SU-DHL-6 (cell line): ENCODE data around the gene ITGAV.

Source experiments
- H2AFZ ChIP-seq: fragments of 200-600 bp; sonication (generic); 2 replicates; pipeline ENCODE4 v1.6.1; 2014; ENCODE audit warnings: low read depth, mild to moderate bottlenecking, moderate library complexity, mixed read lengths, antibody characterized with exemption, low read length; ENCODE audit not compliant: severe bottlenecking
- H3F3A ChIP-seq: fragments of 200-600 bp; shearing (Covaris generic); 2 replicates; pipeline ENCODE4 v1.6.0; 2016; ENCODE audit warnings: antibody characterized with exemption, mild to moderate bottlenecking; ENCODE audit not compliant: insufficient read depth
- H3K27ac ChIP-seq: fragments of 200-600 bp; sonication (generic); 2 replicates; pipeline ENCODE4 v1.5.1; 2016; ENCODE audit warnings: low read depth, mild to moderate bottlenecking, low read length, moderate library complexity, mixed read lengths
- H3K27me3 ChIP-seq: fragments of 200-600 bp; sonication (generic), shearing (Covaris generic); 2 replicates; pipeline ENCODE4 v1.6.0; 2014; ENCODE audit warnings: mild to moderate bottlenecking, low read length
- H3K36me3 ChIP-seq: fragments of 200-600 bp; sonication (generic); 2 replicates; pipeline ENCODE4 v1.6.1; 2014; ENCODE audit warnings: mild to moderate bottlenecking, low read length, mixed read lengths
- H3K4me2 ChIP-seq: fragments of 300-600, 200-600 bp; shearing (Covaris generic), sonication (generic); 2 replicates; pipeline ENCODE4 v1.6.0; 2014; ENCODE audit warnings: low read length, low read depth, mild to moderate bottlenecking; ENCODE audit not compliant: poor library complexity, severe bottlenecking
- H3K4me3 ChIP-seq: fragments of 200-600 bp; sonication (generic); 2 replicates; pipeline ENCODE4 v1.5.1; 2014; ENCODE audit warnings: antibody characterized with exemption, low read length, mild to moderate bottlenecking, mixed read lengths; ENCODE audit not compliant: insufficient read depth, poor library complexity, severe bottlenecking
- H3K79me2 ChIP-seq: fragments of 200-600 bp; sonication (generic); 2 replicates; pipeline ENCODE4 v1.6.1; 2014; ENCODE audit warnings: mild to moderate bottlenecking, low read length, moderate library complexity; ENCODE audit not compliant: insufficient read depth
- H3K9ac ChIP-seq: fragments of 200-600 bp; sonication (generic); 2 replicates; pipeline ENCODE4 v1.7.0; 2014; ENCODE audit warnings: mild to moderate bottlenecking, low read length
- H3K9me2 ChIP-seq: fragments of 200-600 bp; sonication (generic); replicated peaks from 2 replicates; pipeline ENCODE4 v1.6.1; 2014; ENCODE audit warnings: low read length; ENCODE audit not compliant: insufficient read depth
- H3K9me3 ChIP-seq: fragments of 200-600 bp; sonication (generic); 2 replicates; pipeline ENCODE4 v1.6.1; 2014; ENCODE audit warnings: low read length, mixed read lengths; ENCODE audit not compliant: insufficient read depth
- H4K20me1 ChIP-seq: fragments of 200-600 bp; sonication (generic); 2 replicates; pipeline ENCODE4 v1.6.1; 2014; ENCODE audit warnings: low read depth, mild to moderate bottlenecking, antibody characterized with exemption, low read length, moderate library complexity, mixed read lengths
- EZH2phosphoT487 ChIP-seq: fragments of 200-600 bp; sonication (generic), shearing (Covaris generic); conservative IDR thresholded peaks from 2 replicates; pipeline ENCODE4 v1.6.1; 2018; ENCODE audit warnings: mild to moderate bottlenecking, antibody characterized with exemption, low read length, moderate library complexity, mixed read lengths
- TF ChIP-seq, protein P1 (sequence below): fragments of 200-600 bp; sonication (generic); IDR thresholded peaks from one replicate; pipeline ENCODE4 v1.5.1; 2017; ENCODE audit warnings: antibody characterized with exemption, mild to moderate bottlenecking, low read length, moderate library complexity; ENCODE audit not compliant: insufficient read depth, poor library complexity, severe bottlenecking

ITGAV gene

DNA sequence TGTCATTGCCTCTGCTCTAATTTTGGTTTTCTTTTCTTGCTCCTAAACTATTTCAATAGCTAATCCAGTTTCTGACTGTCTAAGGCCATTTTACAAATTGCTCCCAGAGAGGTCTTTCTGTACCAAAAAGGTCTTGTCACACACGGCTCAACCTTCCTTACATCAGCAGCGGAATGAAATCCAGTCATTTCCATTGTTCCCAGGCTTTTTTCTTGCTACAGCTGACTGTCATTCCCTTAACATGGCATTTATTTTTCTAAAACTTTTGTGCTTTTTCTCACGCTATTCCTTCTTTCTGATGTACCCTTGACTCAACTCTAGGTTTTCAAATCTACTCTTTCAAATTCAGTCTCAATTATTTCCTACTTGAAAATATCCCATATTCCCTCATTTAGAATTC, 128.3 kb downstream of the ITGAV start:
- Histone ChIP-seq H3K4me3 (no peak overlapping the region), H3K9me2 (no peaks in the 10 kb centered on the region), H3K9ac (no peak overlapping the region), H3K36me3 (no peaks in the 10 kb centered on the region), H3K9me3 (no peaks in the 10 kb centered on the region), H3K27me3 (no peaks in the 10 kb centered on the region), H2AFZ (no peak overlapping the region), H3K27ac (no peak overlapping the region), H4K20me1 (no peaks in the 10 kb centered on the region), H3K4me2 (no peak overlapping the region), H3K79me2 (no peaks in the 10 kb centered on the region), H3F3A (no peaks in the 10 kb centered on the region)
- no peak for TF ChIP-seq EZH2phosphoT487
- TF ChIP-seq, protein P1, sequence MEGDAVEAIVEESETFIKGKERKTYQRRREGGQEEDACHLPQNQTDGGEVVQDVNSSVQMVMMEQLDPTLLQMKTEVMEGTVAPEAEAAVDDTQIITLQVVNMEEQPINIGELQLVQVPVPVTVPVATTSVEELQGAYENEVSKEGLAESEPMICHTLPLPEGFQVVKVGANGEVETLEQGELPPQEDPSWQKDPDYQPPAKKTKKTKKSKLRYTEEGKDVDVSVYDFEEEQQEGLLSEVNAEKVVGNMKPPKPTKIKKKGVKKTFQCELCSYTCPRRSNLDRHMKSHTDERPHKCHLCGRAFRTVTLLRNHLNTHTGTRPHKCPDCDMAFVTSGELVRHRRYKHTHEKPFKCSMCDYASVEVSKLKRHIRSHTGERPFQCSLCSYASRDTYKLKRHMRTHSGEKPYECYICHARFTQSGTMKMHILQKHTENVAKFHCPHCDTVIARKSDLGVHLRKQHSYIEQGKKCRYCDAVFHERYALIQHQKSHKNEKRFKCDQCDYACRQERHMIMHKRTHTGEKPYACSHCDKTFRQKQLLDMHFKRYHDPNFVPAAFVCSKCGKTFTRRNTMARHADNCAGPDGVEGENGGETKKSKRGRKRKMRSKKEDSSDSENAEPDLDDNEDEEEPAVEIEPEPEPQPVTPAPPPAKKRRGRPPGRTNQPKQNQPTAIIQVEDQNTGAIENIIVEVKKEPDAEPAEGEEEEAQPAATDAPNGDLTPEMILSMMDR, result no peak

DNA sequence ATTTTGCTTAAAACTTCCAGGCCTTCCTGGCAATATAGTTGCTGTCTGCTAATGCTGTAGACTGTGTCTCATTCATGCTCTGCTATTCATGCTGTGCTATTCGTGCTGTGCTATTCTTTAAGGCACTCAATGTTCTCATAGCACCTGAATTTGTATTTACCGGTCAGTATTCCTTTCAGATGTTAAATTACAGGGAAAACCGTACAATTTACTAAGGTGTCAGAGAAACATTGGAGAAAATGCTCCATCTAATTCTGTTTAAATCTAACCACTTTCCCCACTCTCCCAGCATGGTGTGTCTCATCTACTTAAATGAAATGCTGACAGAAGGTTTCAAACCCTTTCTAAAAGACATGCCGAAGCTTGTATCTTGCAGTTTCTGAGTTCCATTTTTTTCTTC, 129.0 kb downstream of the ITGAV start:
- Histone ChIP-seq H3K9ac (no peak overlapping the region), H2AFZ (no peak overlapping the region), H4K20me1 (no peaks in the 10 kb centered on the region), H3F3A (no peaks in the 10 kb centered on the region), H3K4me2 (no peak overlapping the region), H3K9me2 (no peaks in the 10 kb centered on the region), H3K27me3 (no peaks in the 10 kb centered on the region), H3K9me3 (no peaks in the 10 kb centered on the region), H3K36me3 (no peaks in the 10 kb centered on the region), H3K4me3 (no peak overlapping the region), H3K27ac (no peak overlapping the region), H3K79me2 (no peaks in the 10 kb centered on the region)
- no peak for TF ChIP-seq EZH2phosphoT487
- TF ChIP-seq, protein P1, result no peak

DNA sequence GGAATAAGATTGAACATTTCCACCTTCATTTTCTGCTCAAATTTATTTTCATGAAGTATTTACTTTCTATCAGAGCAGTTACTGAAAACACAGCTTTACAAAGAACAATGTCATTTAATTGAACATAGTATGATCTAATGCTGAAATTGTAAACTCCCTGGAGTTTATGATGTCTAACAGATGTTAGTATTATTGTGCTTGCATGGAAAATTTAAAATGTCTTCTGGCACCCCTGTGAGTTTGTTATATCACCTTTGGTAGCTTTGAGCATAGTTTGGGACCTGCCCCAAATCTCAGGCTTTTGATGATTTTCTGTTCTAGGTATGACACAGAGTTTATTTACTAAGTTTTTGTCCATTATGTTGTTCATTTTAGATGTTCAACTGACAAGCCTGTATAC, 132.1 kb downstream of the ITGAV start:
- Histone ChIP-seq H2AFZ (no peak overlapping the region), H3K36me3 (no peaks in the 10 kb centered on the region), H3K27me3 (no peaks in the 10 kb centered on the region), H3K79me2 (no peaks in the 10 kb centered on the region), H3K4me2 (no peak overlapping the region), H3K4me3 (no peak overlapping the region), H3F3A (no peaks in the 10 kb centered on the region), H4K20me1 (no peaks in the 10 kb centered on the region), H3K27ac (no peak overlapping the region), H3K9me3 (no peaks in the 10 kb centered on the region), H3K9ac (no peak overlapping the region), H3K9me2 (no peaks in the 10 kb centered on the region)
- TF ChIP-seq, protein P1, result no peak

DNA sequence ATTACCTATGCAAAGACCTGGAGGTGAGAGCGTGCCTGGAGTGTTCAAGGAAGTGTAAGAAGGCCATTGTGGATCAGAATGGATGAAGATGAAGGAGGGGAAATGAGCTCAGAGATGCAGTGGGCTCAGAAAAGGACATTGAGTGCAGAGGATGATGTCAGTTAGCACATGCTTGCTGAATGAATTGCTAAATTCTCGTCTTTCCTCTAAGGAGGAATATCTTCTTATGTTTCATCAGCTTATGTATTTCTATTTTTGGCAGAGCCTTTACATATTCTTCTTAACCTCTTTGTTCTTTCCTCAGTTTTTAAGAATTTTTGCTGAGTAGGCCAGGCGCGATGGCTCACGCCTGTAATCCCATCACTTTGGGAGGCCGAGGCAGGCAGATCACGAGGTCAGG, 134.9 kb downstream of the ITGAV start:
- Histone ChIP-seq H3K36me3 (no peaks in the 10 kb centered on the region), H3K9me3 (no peaks in the 10 kb centered on the region), H3K4me2 (no peak overlapping the region), H3K9me2 (no peaks in the 10 kb centered on the region), H3K27ac (no peak overlapping the region), H3F3A (no peaks in the 10 kb centered on the region), H3K27me3 (no peaks in the 10 kb centered on the region), H2AFZ (no peak overlapping the region), H3K79me2 (no peaks in the 10 kb centered on the region), H3K9ac (no peak overlapping the region), H3K4me3 (no peak overlapping the region), H4K20me1 (no peaks in the 10 kb centered on the region)
- TF ChIP-seq, protein P1, result no peak
- no peak for TF ChIP-seq EZH2phosphoT487
